OCI-LY3 (cell line): ENCODE measurements around the gene NPRL2.
A peak's percentile ranks its signal among the peaks of the same experiment; 100 is the strongest.

Source experiments
- H2AFZ ChIP-seq: fragments of 200-600, 300-600 bp; shearing (Covaris generic); 2 replicates; pipeline ENCODE4 v1.6.0; 2014; ENCODE audit warnings: antibody characterized with exemption, low read depth, low read length
- H3K27ac ChIP-seq: fragments of 200-600, 300-600 bp; sonication (generic); 2 replicates; pipeline ENCODE4 v1.5.1; 2014; ENCODE audit warnings: mild to moderate bottlenecking, low read length, moderate library complexity, mixed read lengths
- H3K27me3 ChIP-seq: fragments of 200-600, 300-600 bp; sonication (generic); 2 replicates; pipeline ENCODE4 v1.6.1; 2014; ENCODE audit warnings: low read depth, low read length, mixed read lengths
- H3K36me3 ChIP-seq: fragments of 200-600, 300-600 bp; sonication (generic); replicated peaks from 2 replicates; pipeline ENCODE3; 2014; ENCODE audit warnings: low read depth, low read length, mixed read lengths
- H3K4me1 ChIP-seq: fragments of 300-600, 200-600 bp; sonication (generic); 2 replicates; pipeline ENCODE4 v1.6.1; 2014; ENCODE audit warnings: low read length, mixed read lengths
- H3K4me2 ChIP-seq: fragments of 200-600, 300-600 bp; sonication (generic); 2 replicates; pipeline ENCODE4 v1.6.1; 2014; ENCODE audit warnings: low read length, mixed read lengths
- H3K4me3 ChIP-seq: fragments of 300-600, 200-600 bp; sonication (generic); 2 replicates; pipeline ENCODE4 v1.5.1; 2014; ENCODE audit warnings: antibody characterized with exemption, mild to moderate bottlenecking, low read length, moderate library complexity
- H3K79me2 ChIP-seq: fragments of 300-600, 200-600 bp; shearing (Covaris generic); 2 replicates; pipeline ENCODE4 v1.6.1; 2014; ENCODE audit warnings: mild to moderate bottlenecking, low read length, mixed read lengths
- H3K9ac ChIP-seq: fragments of 300-600, 200-600 bp; shearing (Covaris generic); 2 replicates; pipeline ENCODE4 v1.6.0; 2014; ENCODE audit warnings: mild to moderate bottlenecking, low read length, moderate library complexity
- H3K9me3 ChIP-seq: fragments of 200-600, 300-600 bp; shearing (Covaris generic); 2 replicates; pipeline ENCODE4 v1.6.1; 2014; ENCODE audit warnings: low read length, mixed read lengths; ENCODE audit not compliant: insufficient read depth
- H4K20me1 ChIP-seq: fragments of 200-600, 300-600 bp; sonication (generic); 2 replicates; pipeline ENCODE4 v1.6.1; 2016; ENCODE audit warnings: low read length, mixed read lengths; ENCODE audit not compliant: insufficient read depth
- EZH2phosphoT487 ChIP-seq: fragments of 200-600 bp; shearing (Covaris generic); IDR thresholded peaks from 2 replicates; pipeline ENCODE4 v1.6.1; 2018; ENCODE audit warnings: antibody characterized with exemption, mixed run types, low read depth
- TF ChIP-seq, protein P1 (sequence below): fragments of 200-600, 300-600 bp; sonication (generic); IDR thresholded peaks from 2 replicates; pipeline ENCODE4 v1.5.1; 2014; ENCODE audit warnings: antibody characterized with exemption, low read length, low read depth

Gene NPRL2

DNA sequence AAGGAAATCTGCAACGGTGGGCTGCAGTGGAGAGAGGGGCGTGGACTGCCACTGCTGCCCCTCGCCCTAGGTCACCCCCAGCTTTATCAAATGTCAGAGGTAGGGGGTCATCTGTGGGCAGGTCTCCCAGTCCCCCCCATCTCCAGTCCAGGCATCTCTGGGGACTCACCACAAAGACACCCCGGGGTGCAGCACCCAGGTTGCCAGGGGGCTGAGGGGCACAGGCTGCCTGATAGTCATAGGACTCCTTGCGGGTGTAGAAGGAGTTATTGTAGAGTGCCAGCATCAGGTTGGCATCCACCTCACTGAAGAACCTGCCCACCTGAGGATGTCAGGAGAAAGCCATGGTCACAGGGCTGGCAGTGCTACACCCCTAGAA lies 15.3 kb upstream of the NPRL2 start:
- Histone ChIP-seq H3K27ac (no peak overlapping the region), H3K4me3 (peak overlapping the region; percentile 78), H2AFZ (peak overlapping the region; percentile 45; the same call in 1 of the 2 replicates), H3K9me3 (no peaks in the 10 kb centered on the region), H3K4me2 (peak overlapping the region; percentile 85), H4K20me1 (no peaks in the 10 kb centered on the region), H3K9ac (no peak overlapping the region; the same call in 1 of the 2 replicates), H3K79me2 (no peaks in the 10 kb centered on the region), H3K36me3 (no peaks in the 10 kb centered on the region), H3K27me3 (peaks cover 9% of the 10 kb centered on the region), H3K4me1 (peaks cover 6% of the 10 kb centered on the region; the same call in 1 of the 2 replicates)
- TF ChIP-seq, protein P1, sequence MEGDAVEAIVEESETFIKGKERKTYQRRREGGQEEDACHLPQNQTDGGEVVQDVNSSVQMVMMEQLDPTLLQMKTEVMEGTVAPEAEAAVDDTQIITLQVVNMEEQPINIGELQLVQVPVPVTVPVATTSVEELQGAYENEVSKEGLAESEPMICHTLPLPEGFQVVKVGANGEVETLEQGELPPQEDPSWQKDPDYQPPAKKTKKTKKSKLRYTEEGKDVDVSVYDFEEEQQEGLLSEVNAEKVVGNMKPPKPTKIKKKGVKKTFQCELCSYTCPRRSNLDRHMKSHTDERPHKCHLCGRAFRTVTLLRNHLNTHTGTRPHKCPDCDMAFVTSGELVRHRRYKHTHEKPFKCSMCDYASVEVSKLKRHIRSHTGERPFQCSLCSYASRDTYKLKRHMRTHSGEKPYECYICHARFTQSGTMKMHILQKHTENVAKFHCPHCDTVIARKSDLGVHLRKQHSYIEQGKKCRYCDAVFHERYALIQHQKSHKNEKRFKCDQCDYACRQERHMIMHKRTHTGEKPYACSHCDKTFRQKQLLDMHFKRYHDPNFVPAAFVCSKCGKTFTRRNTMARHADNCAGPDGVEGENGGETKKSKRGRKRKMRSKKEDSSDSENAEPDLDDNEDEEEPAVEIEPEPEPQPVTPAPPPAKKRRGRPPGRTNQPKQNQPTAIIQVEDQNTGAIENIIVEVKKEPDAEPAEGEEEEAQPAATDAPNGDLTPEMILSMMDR, result no peak
- TF ChIP-seq EZH2phosphoT487, result no peak

DNA sequence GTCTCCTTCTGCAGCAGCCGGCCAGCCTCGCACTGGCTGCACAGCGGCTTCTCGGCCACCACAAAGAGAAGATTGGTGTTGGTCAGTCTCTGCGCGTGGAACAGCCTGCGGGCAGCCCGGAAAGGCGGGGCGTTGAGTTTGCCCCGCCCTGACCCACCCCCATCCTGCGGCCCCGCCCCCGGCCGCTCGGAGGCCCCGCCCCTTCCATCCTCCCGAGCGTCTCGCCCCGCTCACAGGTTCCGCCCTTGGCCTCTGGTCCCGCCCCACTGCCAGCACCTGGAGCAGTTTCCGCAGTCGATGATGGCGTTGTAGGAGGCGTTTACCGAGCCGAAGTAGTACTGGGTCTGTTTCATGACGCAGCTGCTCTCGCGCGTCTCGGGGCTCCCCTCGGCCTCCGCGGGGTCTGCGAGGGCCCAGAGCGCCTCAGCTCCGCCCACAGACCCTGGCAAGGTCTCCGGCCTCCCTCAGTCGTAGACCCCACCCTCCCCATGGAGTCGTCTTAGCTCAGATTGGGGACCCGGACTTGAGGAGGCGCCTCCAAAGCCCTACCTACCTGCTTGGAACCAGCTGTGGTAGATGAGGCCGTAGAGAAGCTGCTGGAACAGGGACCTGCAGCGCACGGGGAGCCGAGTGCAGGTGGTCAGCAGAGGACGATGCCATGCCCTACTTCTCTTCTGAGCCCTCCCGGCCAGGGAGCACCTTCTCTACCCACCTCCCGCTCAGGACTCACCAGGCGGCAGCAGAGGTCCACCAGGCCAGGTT lies 14.7 kb upstream of the NPRL2 start:
- Histone ChIP-seq H3K27me3 (peaks cover 8% of the 10 kb centered on the region), H3K4me1 (peaks cover 6% of the 10 kb centered on the region; the same call in 1 of the 2 replicates), H3K9ac (peak overlapping the region; percentile 48; the same call in 1 of the 2 replicates), H4K20me1 (no peaks in the 10 kb centered on the region), H3K4me3 (peak overlapping the region; percentile 78), H3K27ac (no peak overlapping the region), H3K36me3 (no peaks in the 10 kb centered on the region), H3K79me2 (no peaks in the 10 kb centered on the region), H2AFZ (peak overlapping the region; percentile 45), H3K4me2 (peak overlapping the region; percentile 85), H3K9me3 (no peaks in the 10 kb centered on the region)
- no peak for TF ChIP-seq EZH2phosphoT487
- TF ChIP-seq, protein P1, result no peak

DNA sequence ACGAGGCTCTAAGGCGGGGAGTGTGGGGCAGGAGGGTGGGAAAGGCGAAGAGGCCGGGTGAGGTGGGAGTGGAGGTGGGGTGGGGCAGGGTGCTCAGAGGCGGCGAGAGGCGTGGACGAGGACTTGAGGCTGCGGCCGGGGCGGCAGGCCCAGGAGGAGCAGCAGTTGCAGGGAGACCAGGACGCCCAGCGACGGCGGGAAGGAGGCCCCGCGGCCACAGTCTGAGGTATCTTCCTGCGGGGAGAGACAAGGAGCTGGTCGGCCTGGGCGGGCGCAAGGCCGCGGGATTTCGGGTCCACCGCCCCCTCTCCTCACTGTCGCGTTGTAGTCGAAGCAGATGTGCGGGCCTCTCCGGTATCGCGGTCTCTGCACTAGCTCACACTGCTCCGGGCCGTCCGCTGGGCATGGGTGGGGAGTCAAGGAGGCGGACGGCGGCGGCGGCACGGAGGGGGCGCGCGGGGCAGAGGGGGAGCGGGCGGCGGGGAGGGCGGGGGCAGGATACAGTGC lies 14.1 kb upstream of the NPRL2 start:
- Histone ChIP-seq H3K27ac (no peak overlapping the region), H3K36me3 (no peaks in the 10 kb centered on the region), H3K27me3 (peaks cover 8% of the 10 kb centered on the region), H4K20me1 (no peaks in the 10 kb centered on the region), H2AFZ (no peak overlapping the region), H3K4me2 (peak overlapping the region; percentile 85; the same call in 1 of the 2 replicates), H3K9ac (no peak overlapping the region), H3K79me2 (no peaks in the 10 kb centered on the region), H3K9me3 (no peaks in the 10 kb centered on the region), H3K4me1 (peaks cover 10% of the 10 kb centered on the region), H3K4me3 (peak overlapping the region; percentile 78; the same call in 1 of the 2 replicates)
- TF ChIP-seq EZH2phosphoT487, result no peak
- TF ChIP-seq, protein P1, result no peak

DNA sequence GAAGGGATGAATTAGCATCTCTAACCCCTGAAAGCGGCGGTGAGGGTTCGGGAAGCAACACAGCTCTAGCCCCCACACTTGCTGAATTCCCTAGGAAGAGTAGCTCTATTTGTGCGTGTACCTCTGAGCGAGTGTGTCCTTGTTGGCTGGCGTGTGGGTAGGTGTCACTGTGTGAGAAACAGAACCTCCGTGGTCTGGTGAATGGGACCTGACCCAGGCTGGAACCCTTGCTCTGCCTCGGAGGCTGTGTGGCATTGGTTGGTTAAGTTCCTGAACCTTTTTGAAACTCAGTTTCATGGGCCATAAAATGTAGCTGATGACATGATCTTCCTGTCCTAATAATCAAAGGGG lies 9.2 kb upstream of the NPRL2 start:
- Histone ChIP-seq H3K4me1 (peaks cover 23% of the 10 kb centered on the region), H3K27ac (no peak overlapping the region), H3K27me3 (no peaks in the 10 kb centered on the region), H3K9ac (peak overlapping the region; percentile 20), H3K4me2 (peak overlapping the region; percentile 74), H4K20me1 (0 out of 2 replicates have a peak, but pooled peaks cover 10% of the 10 kb centered on the region), H3K79me2 (peaks cover 38% of the 10 kb centered on the region), H3K36me3 (peaks cover 21% of the 10 kb centered on the region), H2AFZ (peak overlapping the region; percentile 87), H3K9me3 (no peaks in the 10 kb centered on the region), H3K4me3 (peak overlapping the region; percentile 92)
- TF ChIP-seq, protein P1, result no peak
